ENCODE data around the gene BCL6B. TPM values are rescaled to one million over a fixed set of nuclear protein-coding genes. Genes with fewer than 3 reads are reported as not detected.

BCL6B gene
- total and polyA plus RNA-seq, 10 of the 15 experiments (the other 5 are each of a cell fraction or from before 2014, with no cell fraction given): 0.06 to 0.85 (median 0.11) TPM; not detected in 1

DNA sequence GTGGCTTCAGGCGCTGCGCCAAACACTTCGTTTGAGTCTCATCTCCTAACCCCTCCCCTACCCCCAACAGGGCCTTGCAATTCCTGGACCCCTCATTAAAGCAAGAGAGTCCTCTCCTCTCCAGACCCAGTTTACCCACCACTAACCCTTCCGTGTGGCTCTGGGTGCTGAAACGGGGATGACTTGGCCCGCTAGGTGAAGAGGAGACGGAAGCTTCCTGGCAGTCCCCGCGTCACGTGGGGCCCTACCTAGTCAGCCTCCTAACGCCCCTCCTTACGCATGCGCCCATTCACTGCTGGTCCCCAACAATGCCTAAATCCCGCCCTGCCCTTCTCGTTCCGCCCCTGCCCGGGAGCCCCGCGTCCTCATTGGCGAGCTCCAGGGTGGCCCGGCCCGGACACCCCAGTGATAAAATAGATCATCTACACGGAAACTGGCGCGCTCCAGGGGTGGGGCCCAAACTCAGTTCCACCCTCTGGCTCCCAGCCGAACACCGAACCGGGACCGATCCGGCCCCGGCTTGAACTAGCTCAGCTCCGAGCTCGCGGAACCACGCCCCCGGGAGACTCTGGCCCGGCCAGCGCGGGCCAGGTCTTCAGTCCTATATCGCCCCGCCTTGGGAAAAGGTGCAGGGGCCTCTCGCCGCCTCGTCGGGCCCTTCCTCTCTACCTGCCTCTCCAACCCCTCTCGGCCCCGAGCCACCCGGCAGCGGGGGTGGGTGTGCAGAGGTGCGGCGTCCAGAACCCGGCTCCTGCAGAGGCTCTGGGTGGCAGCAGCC lies 12.9 kb downstream of the BCL6B start, which contains the start of gene SLC16A13 (continued):
- TF ChIP-seq, protein P1, sequence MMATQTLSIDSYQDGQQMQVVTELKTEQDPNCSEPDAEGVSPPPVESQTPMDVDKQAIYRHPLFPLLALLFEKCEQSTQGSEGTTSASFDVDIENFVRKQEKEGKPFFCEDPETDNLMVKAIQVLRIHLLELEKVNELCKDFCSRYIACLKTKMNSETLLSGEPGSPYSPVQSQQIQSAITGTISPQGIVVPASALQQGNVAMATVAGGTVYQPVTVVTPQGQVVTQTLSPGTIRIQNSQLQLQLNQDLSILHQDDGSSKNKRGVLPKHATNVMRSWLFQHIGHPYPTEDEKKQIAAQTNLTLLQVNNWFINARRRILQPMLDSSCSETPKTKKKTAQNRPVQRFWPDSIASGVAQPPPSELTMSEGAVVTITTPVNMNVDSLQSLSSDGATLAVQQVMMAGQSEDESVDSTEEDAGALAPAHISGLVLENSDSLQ (IDR thresholded peaks at IDR 0.05): peak; percentile 45; the same call in 1 of the 2 replicates
- TF ChIP-seq SMAD1 (IDR thresholded peaks at IDR 0.05; ENCODE audit: low read depth, partially characterized antibody) (peak; percentile 77), NR2C2 (IDR thresholded peaks at IDR 0.05; ENCODE audit: borderline replicate concordance, control insufficient read depth, insufficient read length, low read depth) (no peak), ASH2L (IDR thresholded peaks at IDR 0.05; ENCODE audit: borderline replicate concordance, low read depth) (no peak), PAX8 (IDR thresholded peaks at IDR 0.05) (no peak), KLF5 (IDR thresholded peaks at IDR 0.05; ENCODE audit: partially characterized antibody) (no peak), JUNB (IDR thresholded peaks at IDR 0.05) (no peak), SREBF2 (IDR thresholded peaks at IDR 0.05; ENCODE audit: low read length) (no peak), SPI1 (IDR thresholded peaks at IDR 0.05; ENCODE audit: borderline replicate concordance, insufficient read depth, low read depth, low read length) (no peak), STAT1 (conservative IDR thresholded peaks at IDR 0.05) (no peak), NFYA (IDR thresholded peaks at IDR 0.05; ENCODE audit: borderline replicate concordance, low read depth, low read length) (no peak), HDGF (IDR thresholded peaks at IDR 0.05) (peak; percentile 74; the same call in 1 of the 2 replicates), RELA (IDR thresholded peaks at IDR 0.05; ENCODE audit: borderline replicate concordance, partially characterized antibody) (peak; percentile 88), ZSCAN29 (IDR thresholded peaks at IDR 0.05) (no peak), SUPT20H (IDR thresholded peaks at IDR 0.05; ENCODE audit: borderline replicate concordance, control insufficient read depth, low read depth, low read length) (no peak)
- TF ChIP-seq, protein P2, sequence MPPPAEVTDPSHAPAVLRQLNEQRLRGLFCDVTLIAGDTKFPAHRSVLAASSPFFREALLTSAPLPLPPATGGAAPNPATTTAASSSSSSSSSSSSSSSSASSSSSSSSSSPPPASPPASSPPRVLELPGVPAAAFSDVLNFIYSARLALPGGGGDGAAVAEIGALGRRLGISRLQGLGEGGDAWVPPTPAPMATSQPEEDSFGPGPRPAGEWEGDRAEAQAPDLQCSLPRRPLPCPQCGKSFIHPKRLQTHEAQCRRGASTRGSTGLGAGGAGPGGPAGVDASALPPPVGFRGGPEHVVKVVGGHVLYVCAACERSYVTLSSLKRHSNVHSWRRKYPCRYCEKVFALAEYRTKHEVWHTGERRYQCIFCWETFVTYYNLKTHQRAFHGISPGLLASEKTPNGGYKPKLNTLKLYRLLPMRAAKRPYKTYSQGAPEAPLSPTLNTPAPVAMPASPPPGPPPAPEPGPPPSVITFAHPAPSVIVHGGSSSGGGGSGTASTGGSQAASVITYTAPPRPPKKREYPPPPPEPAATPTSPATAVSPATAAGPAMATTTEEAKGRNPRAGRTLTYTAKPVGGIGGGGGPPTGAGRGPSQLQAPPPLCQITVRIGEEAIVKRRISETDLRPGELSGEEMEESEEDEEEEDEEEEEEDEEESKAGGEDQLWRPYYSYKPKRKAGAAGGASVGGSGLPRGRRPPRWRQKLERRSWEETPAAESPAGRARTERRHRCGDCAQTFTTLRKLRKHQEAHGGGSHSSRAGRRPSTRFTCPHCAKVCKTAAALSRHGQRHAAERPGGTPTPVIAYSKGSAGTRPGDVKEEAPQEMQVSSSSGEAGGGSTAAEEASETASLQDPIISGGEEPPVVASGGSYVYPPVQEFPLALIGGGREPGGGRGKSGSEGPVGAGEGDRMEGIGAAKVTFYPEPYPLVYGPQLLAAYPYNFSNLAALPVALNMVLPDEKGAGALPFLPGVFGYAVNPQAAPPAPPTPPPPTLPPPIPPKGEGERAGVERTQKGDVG (CRISPR knock-in tag; IDR thresholded peaks at IDR 0.05): no peak
- TF ChIP-seq, protein P3, sequence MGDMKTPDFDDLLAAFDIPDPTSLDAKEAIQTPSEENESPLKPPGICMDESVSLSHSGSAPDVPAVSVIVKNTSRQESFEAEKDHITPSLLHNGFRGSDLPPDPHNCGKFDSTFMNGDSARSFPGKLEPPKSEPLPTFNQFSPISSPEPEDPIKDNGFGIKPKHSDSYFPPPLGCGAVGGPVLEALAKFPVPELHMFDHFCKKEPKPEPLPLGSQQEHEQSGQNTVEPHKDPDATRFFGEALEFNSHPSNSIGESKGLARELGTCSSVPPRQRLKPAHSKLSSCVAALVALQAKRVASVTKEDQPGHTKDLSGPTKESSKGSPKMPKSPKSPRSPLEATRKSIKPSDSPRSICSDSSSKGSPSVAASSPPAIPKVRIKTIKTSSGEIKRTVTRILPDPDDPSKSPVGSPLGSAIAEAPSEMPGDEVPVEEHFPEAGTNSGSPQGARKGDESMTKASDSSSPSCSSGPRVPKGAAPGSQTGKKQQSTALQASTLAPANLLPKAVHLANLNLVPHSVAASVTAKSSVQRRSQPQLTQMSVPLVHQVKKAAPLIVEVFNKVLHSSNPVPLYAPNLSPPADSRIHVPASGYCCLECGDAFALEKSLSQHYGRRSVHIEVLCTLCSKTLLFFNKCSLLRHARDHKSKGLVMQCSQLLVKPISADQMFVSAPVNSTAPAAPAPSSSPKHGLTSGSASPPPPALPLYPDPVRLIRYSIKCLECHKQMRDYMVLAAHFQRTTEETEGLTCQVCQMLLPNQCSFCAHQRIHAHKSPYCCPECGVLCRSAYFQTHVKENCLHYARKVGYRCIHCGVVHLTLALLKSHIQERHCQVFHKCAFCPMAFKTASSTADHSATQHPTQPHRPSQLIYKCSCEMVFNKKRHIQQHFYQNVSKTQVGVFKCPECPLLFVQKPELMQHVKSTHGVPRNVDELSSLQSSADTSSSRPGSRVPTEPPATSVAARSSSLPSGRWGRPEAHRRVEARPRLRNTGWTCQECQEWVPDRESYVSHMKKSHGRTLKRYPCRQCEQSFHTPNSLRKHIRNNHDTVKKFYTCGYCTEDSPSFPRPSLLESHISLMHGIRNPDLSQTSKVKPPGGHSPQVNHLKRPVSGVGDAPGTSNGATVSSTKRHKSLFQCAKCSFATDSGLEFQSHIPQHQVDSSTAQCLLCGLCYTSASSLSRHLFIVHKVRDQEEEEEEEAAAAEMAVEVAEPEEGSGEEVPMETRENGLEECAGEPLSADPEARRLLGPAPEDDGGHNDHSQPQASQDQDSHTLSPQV (IDR thresholded peaks at IDR 0.05): no peak
- TF ChIP-seq, protein P4, sequence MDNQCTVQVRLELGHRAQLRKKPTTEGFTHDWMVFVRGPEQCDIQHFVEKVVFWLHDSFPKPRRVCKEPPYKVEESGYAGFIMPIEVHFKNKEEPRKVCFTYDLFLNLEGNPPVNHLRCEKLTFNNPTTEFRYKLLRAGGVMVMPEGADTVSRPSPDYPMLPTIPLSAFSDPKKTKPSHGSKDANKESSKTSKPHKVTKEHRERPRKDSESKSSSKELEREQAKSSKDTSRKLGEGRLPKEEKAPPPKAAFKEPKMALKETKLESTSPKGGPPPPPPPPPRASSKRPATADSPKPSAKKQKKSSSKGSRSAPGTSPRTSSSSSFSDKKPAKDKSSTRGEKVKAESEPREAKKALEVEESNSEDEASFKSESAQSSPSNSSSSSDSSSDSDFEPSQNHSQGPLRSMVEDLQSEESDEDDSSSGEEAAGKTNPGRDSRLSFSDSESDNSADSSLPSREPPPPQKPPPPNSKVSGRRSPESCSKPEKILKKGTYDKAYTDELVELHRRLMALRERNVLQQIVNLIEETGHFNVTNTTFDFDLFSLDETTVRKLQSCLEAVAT (IDR thresholded peaks at IDR 0.05): peak; percentile 76
- TF ChIP-seq, protein P5, sequence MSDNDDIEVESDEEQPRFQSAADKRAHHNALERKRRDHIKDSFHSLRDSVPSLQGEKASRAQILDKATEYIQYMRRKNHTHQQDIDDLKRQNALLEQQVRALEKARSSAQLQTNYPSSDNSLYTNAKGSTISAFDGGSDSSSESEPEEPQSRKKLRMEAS (IDR thresholded peaks at IDR 0.05; ENCODE audit: low read depth, low read length): peak; percentile 97

All from GM12878 (cell line).